ENCODE measurements around the gene PRKG1. TPM values are rescaled to one million over a fixed set of nuclear protein-coding genes. Genes with fewer than 3 reads are reported as not detected.
A peak's percentile ranks its signal among the peaks of the same experiment; 100 is the strongest.

Gene PRKG1
- total RNA-seq, 4 donors from 2014 or later, result 26.5 to 72.3 (median 58.1) TPM

DNA sequence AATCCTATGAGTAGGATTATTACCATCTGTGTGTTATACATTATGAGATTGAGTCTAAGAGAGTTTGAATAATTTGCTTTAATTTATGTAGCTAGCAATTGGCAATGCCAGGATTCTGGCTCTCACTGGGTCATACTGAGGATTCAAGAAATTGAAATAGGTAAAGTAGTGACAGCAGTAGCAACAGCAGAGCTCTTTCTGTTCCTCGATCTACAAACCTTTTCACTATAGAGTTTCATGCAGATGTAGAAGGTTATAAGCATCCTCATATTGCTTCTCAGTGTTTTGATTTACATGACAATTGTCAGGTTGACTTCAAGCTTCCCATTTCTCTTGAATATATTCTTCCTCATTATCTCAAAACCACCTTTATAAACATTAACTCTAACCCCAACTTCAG, 919.2 kb downstream of the PRKG1 start:
- Histone ChIP-seq H3K36me3 (no peaks in the 10 kb centered on the region), H3K27ac (no peak overlapping the region), H3K27me3 (no peaks in the 10 kb centered on the region), H3K4me3 (replicated peaks in 1 of 3) (no peak overlapping the region), H3K9me3 (no peaks in the 10 kb centered on the region), H3K4me1 (no peaks in the 10 kb centered on the region)
- DNase-seq, result no peak
- intact Hi-C loops (cut with DNase I), result no loop called here
- 93% methylated on average over 1 of the region's 1 CpG for WGBS, 2 donors
- TF ChIP-seq, protein P1, sequence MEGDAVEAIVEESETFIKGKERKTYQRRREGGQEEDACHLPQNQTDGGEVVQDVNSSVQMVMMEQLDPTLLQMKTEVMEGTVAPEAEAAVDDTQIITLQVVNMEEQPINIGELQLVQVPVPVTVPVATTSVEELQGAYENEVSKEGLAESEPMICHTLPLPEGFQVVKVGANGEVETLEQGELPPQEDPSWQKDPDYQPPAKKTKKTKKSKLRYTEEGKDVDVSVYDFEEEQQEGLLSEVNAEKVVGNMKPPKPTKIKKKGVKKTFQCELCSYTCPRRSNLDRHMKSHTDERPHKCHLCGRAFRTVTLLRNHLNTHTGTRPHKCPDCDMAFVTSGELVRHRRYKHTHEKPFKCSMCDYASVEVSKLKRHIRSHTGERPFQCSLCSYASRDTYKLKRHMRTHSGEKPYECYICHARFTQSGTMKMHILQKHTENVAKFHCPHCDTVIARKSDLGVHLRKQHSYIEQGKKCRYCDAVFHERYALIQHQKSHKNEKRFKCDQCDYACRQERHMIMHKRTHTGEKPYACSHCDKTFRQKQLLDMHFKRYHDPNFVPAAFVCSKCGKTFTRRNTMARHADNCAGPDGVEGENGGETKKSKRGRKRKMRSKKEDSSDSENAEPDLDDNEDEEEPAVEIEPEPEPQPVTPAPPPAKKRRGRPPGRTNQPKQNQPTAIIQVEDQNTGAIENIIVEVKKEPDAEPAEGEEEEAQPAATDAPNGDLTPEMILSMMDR (IDR thresholded peaks at IDR 0.05), result no peak
- no peak for TF ChIP-seq POLR2A (IDR thresholded peaks at IDR 0.05)

DNA sequence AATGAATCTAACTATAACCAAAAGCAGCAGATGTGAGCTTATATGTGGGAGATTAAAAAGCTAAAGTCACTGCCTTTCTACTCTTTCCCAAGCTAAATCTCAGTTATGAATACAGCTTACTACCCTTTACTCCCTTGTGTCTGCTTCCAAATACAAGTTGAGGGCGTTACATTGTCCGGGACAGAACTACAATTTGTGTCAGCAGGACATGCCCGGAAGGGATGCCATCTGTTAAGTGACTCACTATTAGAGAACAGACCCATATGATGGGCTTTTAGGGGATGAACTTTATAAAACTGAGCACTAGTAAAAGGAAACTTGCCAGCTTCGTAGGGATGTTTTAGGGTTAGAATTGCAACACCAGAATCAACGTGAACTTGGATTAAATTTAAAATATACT, 924.8 kb downstream of the PRKG1 start:
- intact Hi-C loops (cut with DNase I), result no loop called here
- Histone ChIP-seq H3K4me1 (no peaks in the 10 kb centered on the region), H3K9me3 (no peaks in the 10 kb centered on the region), H3K4me3 (replicated peaks in 1 of 3) (no peak overlapping the region), H3K27me3 (no peaks in the 10 kb centered on the region), H3K36me3 (no peaks in the 10 kb centered on the region), H3K27ac (no peak overlapping the region)
- DNase-seq, result no peak
- TF ChIP-seq, protein P1 (IDR thresholded peaks at IDR 0.05), result no peak
- TF ChIP-seq POLR2A (IDR thresholded peaks at IDR 0.05), result no peak
- 80 to 82% methylated on average over 5 of the region's 5 CpGs for WGBS, 2 donors

DNA sequence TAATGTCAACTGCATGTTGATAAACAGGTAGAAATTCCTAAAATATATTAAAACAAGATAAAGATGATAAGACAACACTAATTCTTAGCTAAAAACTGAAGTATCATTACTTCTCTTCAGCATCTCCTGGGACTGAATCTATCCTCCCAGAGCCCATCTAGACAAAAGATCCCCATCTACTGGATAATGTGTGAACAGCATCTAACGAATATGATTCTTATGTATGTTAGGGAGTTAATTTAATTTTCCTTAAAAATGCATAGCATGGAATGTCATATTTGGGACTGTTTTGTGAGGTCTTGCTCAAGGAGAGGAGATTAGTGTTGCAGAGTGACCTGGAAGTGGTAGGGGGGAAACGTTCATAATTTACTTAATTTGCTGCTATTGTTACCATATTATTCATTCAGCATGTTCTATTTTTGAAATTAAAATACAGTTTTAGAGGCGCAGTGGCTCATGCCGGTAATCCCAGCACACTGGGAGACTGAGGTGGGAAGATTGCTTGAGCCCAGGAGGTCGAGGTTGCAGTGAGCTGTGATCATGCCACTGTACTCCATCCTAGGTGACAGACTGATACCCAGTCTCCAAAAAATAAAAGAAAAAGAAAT, 930.2 kb downstream of the PRKG1 start:
- no peaks in the 10 kb centered on the region for H3K36me3 ChIP-seq
- DNase-seq, result no peak
- H3K27ac ChIP-seq, result no peak overlapping the region
- no peaks in the 10 kb centered on the region for H3K9me3 ChIP-seq
- intact Hi-C loops (cut with DNase I), result no loop called here
- TF ChIP-seq, protein P1 (IDR thresholded peaks at IDR 0.05), result peak in 3 of 6 experiments; percentile 27 to 44 (median 40)
- TF ChIP-seq POLR2A (IDR thresholded peaks at IDR 0.05), result no peak
- no peaks in the 10 kb centered on the region for H3K4me1 ChIP-seq
- H3K27me3 ChIP-seq, result no peaks in the 10 kb centered on the region
- no peak overlapping the region for H3K4me3 ChIP-seq (replicated peaks in 1 of 3)
- 55 to 60% methylated on average over 5 of the region's 5 CpGs for WGBS, 2 donors

DNA sequence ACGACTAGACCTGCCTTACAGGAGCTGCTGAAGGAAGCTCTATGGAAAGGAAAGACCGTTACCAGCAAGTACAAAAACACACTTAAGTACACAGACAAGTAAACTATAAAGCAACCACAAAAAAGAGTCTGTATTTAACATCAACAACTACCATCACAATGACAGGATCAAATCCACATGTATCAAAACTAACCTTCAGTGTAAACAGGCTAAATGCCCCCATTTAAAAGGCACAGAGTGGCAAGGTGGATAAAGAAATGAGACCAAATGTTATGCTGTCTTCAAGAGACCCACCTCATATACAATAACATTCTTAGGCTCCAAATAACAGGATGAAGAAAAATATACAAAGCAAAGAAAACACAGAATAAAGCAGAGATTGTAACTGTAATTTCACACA, 932.8 kb downstream of the PRKG1 start:
- no peak for TF ChIP-seq POLR2A (IDR thresholded peaks at IDR 0.05)
- TF ChIP-seq, protein P1 (IDR thresholded peaks at IDR 0.05), result no peak
- Histone ChIP-seq H3K27me3 (no peaks in the 10 kb centered on the region), H3K36me3 (no peaks in the 10 kb centered on the region), H3K27ac (no peak overlapping the region), H3K9me3 (no peaks in the 10 kb centered on the region), H3K4me3 (replicated peaks in 1 of 3) (no peak overlapping the region), H3K4me1 (no peaks in the 10 kb centered on the region)
- intact Hi-C loops (cut with DNase I), result no loop called here
- 90 to 99% methylated on average over 2 of the region's 2 CpGs for WGBS, 2 donors
- no peak for DNase-seq

DNA sequence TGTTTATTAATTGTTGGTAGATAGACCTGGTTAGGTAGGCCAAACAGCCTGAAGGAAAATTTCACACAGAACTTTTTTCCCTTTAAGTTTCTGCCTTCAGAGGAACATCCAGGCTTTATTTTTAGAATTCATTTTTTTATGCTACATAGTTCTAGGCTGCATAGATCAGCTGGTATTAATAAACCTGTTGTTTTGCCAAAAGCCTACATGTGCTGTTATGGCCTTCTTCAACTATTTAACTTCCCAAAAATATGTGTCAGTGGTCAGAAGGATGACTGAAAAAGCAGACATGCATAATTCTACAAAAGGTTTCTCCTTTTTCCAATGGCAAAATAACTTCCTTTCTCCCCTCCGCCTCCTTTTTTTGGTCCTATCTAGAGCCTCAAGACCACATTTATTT, 936.8 kb downstream of the PRKG1 start:
- intact Hi-C loops (cut with DNase I), result no loop called here
- Histone ChIP-seq H3K36me3 (no peaks in the 10 kb centered on the region), H3K9me3 (no peaks in the 10 kb centered on the region), H3K4me1 (no peaks in the 10 kb centered on the region), H3K27ac (no peak overlapping the region), H3K4me3 (replicated peaks in 1 of 3) (no peak overlapping the region), H3K27me3 (no peaks in the 10 kb centered on the region)
- DNase-seq, result no peak
- TF ChIP-seq, protein P1 (IDR thresholded peaks at IDR 0.05), result no peak
- WGBS, 2 donors, result 94% methylated on average over 1 of the region's 1 CpG
